GM12872 (cell line): ENCODE data around the gene FGF5.

ENCODE experiments used
- CTCF ChIP-seq: IDR thresholded peaks from 3 replicates; pipeline ENCODE4 v1.5.1; 2011; ENCODE audit warnings: low read depth, mild to moderate bottlenecking, low read length, moderate library complexity; ENCODE audit not compliant: insufficient read depth

Gene FGF5

GRCh38 chr4:80301884-80302283 is 35.4 kb downstream of the FGF5 start:
- TF ChIP-seq CTCF = no peak

GRCh38 chr4:80302616-80303223 is 36.3 kb downstream of the FGF5 start:
- no peak for TF ChIP-seq CTCF

GRCh38 chr4:80305466-80305865 is 39.0 kb downstream of the FGF5 start:
- TF ChIP-seq CTCF = no peak

- TF ChIP-seq CTCF = no peak
These were observed 39.8 kb downstream of the FGF5 start for GRCh38 chr4:80306260-80306659.

GRCh38 chr4:80307183-80307735 is 40.8 kb downstream of the FGF5 start:
- TF ChIP-seq CTCF = no peak

GRCh38 chr4:80307774-80308465 is 41.5 kb downstream of the FGF5 start:
- no peak for TF ChIP-seq CTCF

GRCh38 chr4:80308466-80308822 is 42.0 kb downstream of the FGF5 start:
- no peak for TF ChIP-seq CTCF
